ENCODE data around the gene OR4D1. TPM values are rescaled to one million over a fixed set of nuclear protein-coding genes. Genes with fewer than 3 reads are reported as not detected.

OR4D1 gene
- total RNA-seq, 1 donor from 2014 or later = not detected

DNA sequence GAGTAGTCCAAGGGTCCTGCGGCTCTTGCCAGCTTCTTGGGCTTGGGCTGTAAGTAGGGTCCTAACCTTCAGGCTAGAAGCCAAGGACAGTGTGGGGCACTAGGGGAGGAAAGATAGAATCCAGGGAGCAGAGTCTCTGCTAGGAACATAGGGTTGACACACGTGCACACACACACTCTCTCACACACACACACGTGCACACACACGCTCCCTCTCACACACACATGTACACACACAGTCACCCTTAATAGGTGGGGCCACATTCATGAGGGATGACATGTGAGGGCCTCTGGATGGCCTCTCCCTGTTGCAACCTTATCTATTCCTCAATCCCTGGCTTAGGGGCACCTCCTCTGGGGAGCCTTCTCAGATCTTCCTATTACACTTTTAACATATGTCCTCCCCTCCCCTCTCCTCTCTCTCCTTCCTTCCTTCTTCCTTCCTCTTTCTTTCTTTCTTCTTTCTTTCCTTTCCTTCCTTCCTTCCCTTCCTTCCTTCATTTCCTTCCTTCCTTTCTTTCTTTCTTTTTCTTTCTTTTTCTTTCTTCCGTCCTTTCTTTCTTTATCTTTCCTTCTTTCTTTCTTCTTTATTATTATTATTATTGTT, 47.4 kb downstream of the OR4D1 start:
- DNase-seq = no peak

DNA sequence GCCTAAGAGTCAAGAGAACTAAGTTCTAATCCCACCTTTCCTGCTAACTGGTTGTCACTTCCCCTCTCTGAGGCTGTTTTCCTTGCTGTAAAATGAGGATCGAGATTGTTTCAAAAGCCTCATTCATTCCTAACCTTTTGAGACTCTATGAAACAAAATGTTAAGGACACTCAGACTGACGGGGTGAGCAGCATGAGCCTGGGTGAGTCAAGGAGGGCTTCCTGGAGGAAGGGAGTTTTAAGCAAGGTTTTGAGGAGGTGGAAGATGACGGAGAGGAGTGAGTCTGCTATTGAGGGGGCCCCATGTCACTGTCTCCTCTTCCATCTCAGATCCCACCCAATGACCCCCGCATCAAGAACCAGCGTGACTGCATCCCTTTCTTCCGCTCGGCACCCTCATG, 48.4 kb downstream of the OR4D1 start:
- DNase-seq = no peak

DNA sequence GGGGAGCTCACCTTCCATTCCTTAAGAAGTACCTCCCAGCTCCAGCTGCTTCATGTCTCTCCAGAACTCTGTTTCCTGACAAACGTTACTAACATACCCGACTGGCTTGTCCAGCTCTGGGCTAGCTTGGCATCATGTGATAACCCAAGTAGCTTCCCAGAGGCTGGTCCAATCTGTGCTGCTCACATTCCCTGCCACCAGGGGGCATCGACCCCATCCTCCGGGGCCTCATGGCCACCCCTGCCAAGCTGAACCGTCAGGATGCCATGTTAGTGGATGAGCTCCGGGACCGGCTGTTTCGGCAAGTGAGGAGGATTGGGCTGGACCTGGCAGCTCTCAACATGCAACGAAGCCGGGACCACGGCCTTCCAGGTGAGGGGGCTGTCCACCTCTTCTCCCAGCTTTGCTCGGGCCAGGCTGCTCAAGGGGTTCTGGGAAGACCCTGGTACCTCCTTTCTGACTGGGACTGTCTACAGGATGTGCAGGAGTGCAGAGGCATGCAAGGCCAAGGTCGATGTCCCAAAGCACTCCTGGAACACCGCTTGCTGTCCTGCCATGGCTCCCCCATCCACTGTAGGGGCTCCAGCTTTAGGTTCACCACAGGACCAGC, 51.9 kb downstream of the OR4D1 start:
- DNase-seq = peak; percentile 32

DNA sequence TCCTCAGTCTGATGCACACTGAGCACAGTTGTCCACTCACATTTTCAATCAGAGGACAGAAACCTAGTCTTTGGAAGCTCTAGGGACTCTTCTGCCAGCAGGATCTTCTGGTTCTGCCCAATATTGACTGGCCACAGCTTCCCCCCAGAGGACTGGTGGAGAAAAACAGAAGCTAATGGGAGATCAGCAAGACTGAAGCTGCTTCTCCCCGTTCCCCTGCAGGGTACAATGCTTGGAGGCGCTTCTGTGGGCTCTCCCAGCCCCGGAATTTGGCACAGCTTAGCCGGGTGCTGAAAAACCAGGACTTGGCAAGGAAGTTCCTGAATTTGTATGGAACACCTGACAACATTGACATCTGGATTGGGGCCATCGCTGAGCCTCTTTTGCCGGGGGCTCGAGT, 54.7 kb downstream of the OR4D1 start:
- DNase-seq = no peak

DNA sequence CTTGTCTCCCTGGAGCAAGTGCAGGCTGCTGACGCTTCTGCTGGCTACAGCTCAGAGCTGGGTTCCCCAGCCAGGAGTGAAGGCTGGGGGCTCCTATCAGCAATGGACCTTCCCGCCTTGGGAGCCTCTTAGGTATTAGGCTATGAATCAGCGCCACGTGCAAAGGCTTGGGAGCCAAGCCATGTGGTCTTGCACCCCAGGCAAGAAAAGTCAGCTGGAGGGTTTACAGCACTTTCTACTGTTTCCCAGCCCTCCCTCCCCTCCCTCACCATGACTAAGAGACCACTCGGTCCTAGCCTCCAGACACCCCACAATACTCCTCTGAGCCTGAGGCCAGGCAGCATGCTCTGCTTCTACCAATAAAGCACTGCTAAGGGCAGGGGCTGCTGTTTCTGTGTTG, 56.6 kb downstream of the OR4D1 start:
- DNase-seq = no peak

DNA sequence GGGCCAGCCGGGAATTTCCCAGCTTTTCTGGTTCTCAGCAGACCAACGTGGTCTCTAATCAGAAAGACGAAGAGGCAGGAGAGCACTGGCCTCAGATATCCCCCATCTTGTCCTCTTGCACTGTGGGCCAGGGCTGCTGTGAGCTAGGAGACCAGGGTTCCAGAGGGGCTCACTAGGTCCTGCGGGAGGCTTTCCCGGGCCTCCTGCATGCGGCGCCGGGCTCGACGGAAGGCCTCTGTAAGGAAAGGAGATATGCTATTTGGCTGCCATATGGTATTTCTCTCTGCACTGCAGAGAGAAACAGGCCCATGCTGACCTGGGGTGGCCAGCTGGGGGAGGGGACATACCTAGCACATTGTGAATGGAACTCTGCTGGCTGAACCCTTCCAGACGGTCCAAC, 57.8 kb downstream of the OR4D1 start:
- DNase-seq = no peak

GRCh38 chr17:58207451-58207850, 59.3 kb downstream of the OR4D1 start:
- DNase-seq = no peak

GRCh38 chr17:58208344-58208743, 60.2 kb downstream of the OR4D1 start:
- no peak for DNase-seq

Other genes with a start within 250 kb of the OR4D1 start
- gene CUEDC1, start 193.0 kb upstream of the OR4D1 start, total RNA-seq = 24.8 TPM
- gene VEZF1, start 160.1 kb upstream of the OR4D1 start, total RNA-seq = 60.8 TPM
- 268 TPM for gene SRSF1, start 141.1 kb upstream of the OR4D1 start, total RNA-seq
- gene DYNLL2, start 65.0 kb upstream of the OR4D1 start, total RNA-seq = 21.6 TPM
- gene OR4D2, start 18.6 kb downstream of the OR4D1 start, total RNA-seq = not detected
- not detected for gene EPX, start 44.3 kb downstream of the OR4D1 start, total RNA-seq
- gene MKS1, start 70.9 kb downstream of the OR4D1 start, total RNA-seq = 11.5 TPM
- 6.4 TPM for gene LPO, start 90.2 kb downstream of the OR4D1 start, total RNA-seq
- 19.4 TPM for gene MPO, start 132.6 kb downstream of the OR4D1 start, total RNA-seq
- gene TSPOAP1, start 180.4 kb downstream of the OR4D1 start, total RNA-seq = 5.6 TPM
- 37.0 TPM for gene SUPT4H1, start 203.8 kb downstream of the OR4D1 start, total RNA-seq

Data from tongue (tissue), 2 donors.